IMR-90 (cell line): ENCODE results near the gene G6PC2. TPM values are rescaled to one million over a fixed set of nuclear protein-coding genes. Genes with fewer than 3 reads are reported as not detected.

Experiments
- ATAC-seq: fragments of 200-7000 bp; cut with Tn5 transposase; 2 replicates; pipeline ENCODE4 v1.9.1; 2020; ENCODE audit warnings: low read depth, mild to moderate bottlenecking, moderate library complexity
- BruUV-seq: library from RNA; stranded (reverse); fragments of 400-500 nt; replicated peaks from 2 replicates; lab custom pipeline; 2021; lab: Mats Ljungman, UMichigan
- CTCF ChIA-PET: fragments of 300-600 bp; formaldehyde crosslinking; extraction: SDS; loops from one replicate; lab custom pipeline; 2021; ENCODE audit warnings: antibody characterized with exemption; lab: Yijun Ruan, JAX
- POLR2A ChIA-PET: fragments of 300-600 bp; sonication (Branson Sonifier 250); formaldehyde crosslinking; loops from one replicate; lab custom pipeline; 2022; ENCODE audit warnings: antibody characterized with exemption; ENCODE audit not compliant: unreplicated experiment; lab: Charles Lee
- DNase-seq: peaks from one replicate; pipeline ENCODE4 v3.0.0; 2013
- H2AFZ ChIP-seq: replicated peaks from 2 replicates; pipeline ENCODE3; 2013; ENCODE audit warnings: low read length, mild to moderate bottlenecking; ENCODE audit not compliant: poor library complexity
- H2AK5ac ChIP-seq: 2 replicates; pipeline ENCODE4 v1.6.1; 2013; ENCODE audit warnings: low read depth, low read length, inconsistent platforms
- H2AK9ac ChIP-seq: replicated peaks from 2 replicates; pipeline ENCODE3; 2013; ENCODE audit warnings: mild to moderate bottlenecking, low read depth, low read length, moderate library complexity; ENCODE audit not compliant: poor library complexity
- H2BK120ac ChIP-seq: 2 replicates; pipeline ENCODE4 v1.6.1; 2013; ENCODE audit warnings: low read depth, low read length, inconsistent platforms
- H2BK15ac ChIP-seq: 3 replicates; pipeline ENCODE4 v1.6.1; 2013; ENCODE audit warnings: low read depth, low read length, inconsistent platforms
- H2BK20ac ChIP-seq: 2 replicates; pipeline ENCODE4 v1.6.1; 2013; ENCODE audit warnings: low read depth, mild to moderate bottlenecking, inconsistent platforms, low read length, moderate library complexity
- H2BK5ac ChIP-seq: 2 replicates; pipeline ENCODE4 v1.6.1; 2013; ENCODE audit warnings: mild to moderate bottlenecking, low read depth, low read length, inconsistent platforms; ENCODE audit not compliant: poor library complexity, severe bottlenecking
- H3K14ac ChIP-seq: replicated peaks from 2 replicates; pipeline ENCODE4 v1.6.1; 2013; ENCODE audit warnings: low read depth, low read length, inconsistent platforms
- H3K18ac ChIP-seq: 2 replicates; pipeline ENCODE4 v1.6.1; 2013; ENCODE audit warnings: low read depth, low read length, control low read depth
- H3K23ac ChIP-seq: 2 replicates; pipeline ENCODE4 v1.6.1; 2013; ENCODE audit warnings: low read depth, low read length, inconsistent platforms
- H3K27ac ChIP-seq: 2 replicates; pipeline ENCODE4 v1.5.1; 2013; ENCODE audit warnings: mild to moderate bottlenecking, control low read depth, low read length; ENCODE audit not compliant: insufficient read depth
- H3K27me3 ChIP-seq: 2 replicates; pipeline ENCODE4 v1.6.1; 2013; ENCODE audit warnings: low read length; ENCODE audit not compliant: control insufficient read depth, insufficient read depth
- H3K36me3 ChIP-seq: 2 replicates; pipeline ENCODE4 v1.6.1; 2013; ENCODE audit warnings: low read length, mixed read lengths; ENCODE audit not compliant: control insufficient read depth, insufficient read depth
- H3K4ac ChIP-seq: 2 replicates; pipeline ENCODE4 v1.6.1; 2013; ENCODE audit warnings: low read depth, low read length, inconsistent platforms
- H3K4me1 ChIP-seq: 2 replicates; pipeline ENCODE4 v1.6.1; 2013; ENCODE audit warnings: low read length, mixed read lengths; ENCODE audit not compliant: control insufficient read depth, insufficient read depth
- H3K4me2 ChIP-seq: 2 replicates; pipeline ENCODE4 v1.6.1; 2013; ENCODE audit warnings: low read depth, mild to moderate bottlenecking, control low read depth, low read length, moderate library complexity
- H3K4me3 ChIP-seq: 2 replicates; pipeline ENCODE4 v1.5.1; 2013; ENCODE audit warnings: low read depth, mild to moderate bottlenecking, control low read depth, low read length, moderate library complexity; ENCODE audit not compliant: insufficient read depth
- H3K56ac ChIP-seq: 2 replicates; pipeline ENCODE4 v1.6.1; 2013; ENCODE audit warnings: low read length, inconsistent platforms; ENCODE audit not compliant: insufficient read depth; ENCODE audit errors: extremely low read depth
- H3K79me1 ChIP-seq, 2 experiments: 2 replicates each; pipeline ENCODE4 v1.6.1; 2013; ENCODE audit warnings: low read length in 2 of 2, inconsistent platforms in 1 of 2, low read depth in 1 of 2
- H3K9ac ChIP-seq: 2 replicates; pipeline ENCODE4 v1.6.1; 2013; ENCODE audit warnings: low read depth, low read length, control low read depth
- H3K9me1 ChIP-seq: 2 replicates; pipeline ENCODE4 v1.6.1; 2013; ENCODE audit warnings: low read length, inconsistent platforms; ENCODE audit not compliant: insufficient read depth
- H3K9me3 ChIP-seq: 2 replicates; pipeline ENCODE4 v1.6.1; 2013; ENCODE audit warnings: low read length; ENCODE audit not compliant: control insufficient read depth, insufficient read depth
- H4K20me1 ChIP-seq: 2 replicates; pipeline ENCODE4 v1.6.1; 2013; ENCODE audit warnings: low read length, inconsistent platforms; ENCODE audit not compliant: insufficient read depth
- H4K5ac ChIP-seq: 2 replicates; pipeline ENCODE4 v1.6.1; 2013; ENCODE audit warnings: mild to moderate bottlenecking, low read depth, low read length, control low read depth
- H4K8ac ChIP-seq, 2 experiments: 2 replicates each; pipeline ENCODE4 v1.6.1; 2013; ENCODE audit warnings: low read depth in 2 of 2, low read length in 2 of 2, control low read depth in 1 of 2, inconsistent platforms in 1 of 2
- H4K91ac ChIP-seq: 2 replicates; pipeline ENCODE4 v1.6.1; 2013; ENCODE audit warnings: low read depth, low read length, inconsistent platforms; ENCODE audit not compliant: insufficient read depth
- BHLHE40 ChIP-seq: fragments of 150-350 bp; IDR thresholded peaks from 2 replicates; pipeline ENCODE4 v1.6.1; 2016; ENCODE audit warnings: mild to moderate bottlenecking, low read depth, low read length
- CEBPB ChIP-seq: IDR thresholded peaks from 2 replicates; pipeline ENCODE4 v1.6.1; 2012; ENCODE audit warnings: low read depth, low read length, improper control_type of control experiment
- FOS ChIP-seq: fragments of 150-350 bp; IDR thresholded peaks from 2 replicates; pipeline ENCODE4 v1.6.1; 2016; ENCODE audit warnings: low read depth, low read length
- MAFK ChIP-seq: IDR thresholded peaks from 2 replicates; pipeline ENCODE4 v1.6.1; 2012; ENCODE audit warnings: low read depth, low read length, improper control_type of control experiment
- MAZ ChIP-seq: IDR thresholded peaks from 2 replicates; pipeline ENCODE4 v1.6.1; 2012; ENCODE audit warnings: low read depth, mild to moderate bottlenecking, low read length, improper control_type of control experiment, moderate library complexity, borderline replicate concordance
- MXI1 ChIP-seq: IDR thresholded peaks from 2 replicates; pipeline ENCODE4 v1.6.1; 2012; ENCODE audit warnings: low read depth, mild to moderate bottlenecking, low read length, moderate library complexity, borderline replicate concordance
- NFE2L2 ChIP-seq: fragments of 150-350 bp; IDR thresholded peaks from 2 replicates; pipeline ENCODE4 v1.6.1; 2016; ENCODE audit warnings: low read depth, mild to moderate bottlenecking, low read length
- POLR2A ChIP-seq: IDR thresholded peaks from 2 replicates; pipeline ENCODE4 v1.6.1; 2012; ENCODE audit warnings: mild to moderate bottlenecking, low read depth, low read length
- RAD21 ChIP-seq: IDR thresholded peaks from 2 replicates; pipeline ENCODE4 v1.6.1; 2012; ENCODE audit warnings: low read length, improper control_type of control experiment
- RCOR1 ChIP-seq: IDR thresholded peaks from 2 replicates; pipeline ENCODE4 v1.6.1; 2012; ENCODE audit warnings: mild to moderate bottlenecking, low read length, improper control_type of control experiment; ENCODE audit not compliant: insufficient replicate concordance
- RFX5 ChIP-seq: IDR thresholded peaks from 2 replicates; pipeline ENCODE4 v1.8.0; 2012; ENCODE audit warnings: low read depth, mild to moderate bottlenecking, low read length, moderate library complexity
- SMC3 ChIP-seq: fragments of 150-350 bp; IDR thresholded peaks from 2 replicates; pipeline ENCODE4 v1.6.1; 2016; ENCODE audit warnings: low read depth, mild to moderate bottlenecking, antibody characterized with exemption, low read length, moderate library complexity
- WGBS, 2 experiments: methylation state at CpG; one replicate each; pipeline versions ENCODE4 v1.1.5 to v1.1.7; 2013; ENCODE audit warnings: missing lambda C conversion rate in 2 of 2; ENCODE audit not compliant: insufficient read length in 1 of 2; ENCODE audit errors: extremely low coverage in 2 of 2; 5-methylcytosine and 5-hydroxymethylcytosine counted together
- dilution Hi-C: fragments of 300-500 bp; cut with HindIII; formaldehyde crosslinking; loops from one replicate; pipeline ENCODE4 v1.14.3; 2018; ENCODE audit warnings: low sequenced_read_pairs; ENCODE audit not compliant: unreplicated experiment
- in situ Hi-C: fragments of 300-500 bp; cut with MboI; formaldehyde crosslinking; loops from 3 replicates; pipeline ENCODE4 v1.14.3; 2019; ENCODE audit warnings: low sequenced_read_pairs, inconsistent platforms, mixed read lengths
- intact Hi-C: fragments of 100-400 bp; cut with micrococcal nuclease; formaldehyde crosslinking; loops from 2 replicates; pipeline ENCODE4 v1.10.0; 2022
- polyA plus RNA-seq, 3 experiments: library from polyadenylated mRNA; depleted of rRNA; stranded (reverse); fragments of >200 nt; gene quantifications; 2 replicates each; pipeline ENCODE4 v1.2.3, GENCODE V29; 2012; ENCODE audit warnings: low replicate concordance in 1 of 3
- total RNA-seq: library from RNA; depleted of rRNA; stranded (reverse); fragments of >200 nt; gene quantifications from 2 replicates; pipeline ENCODE4 v1.2.3, GENCODE V29; 2012
- TF ChIP-seq, protein P1 (sequence below): fragments of 150-350 bp; IDR thresholded peaks from 2 replicates; pipeline ENCODE4 v1.6.1; 2017; ENCODE audit warnings: mild to moderate bottlenecking, antibody characterized with exemption, low read length, low read depth
- TF ChIP-seq, protein P2 (sequence below): conservative IDR thresholded peaks from 2 replicates; pipeline ENCODE4 v1.5.1; 2012; ENCODE audit warnings: mild to moderate bottlenecking, low read depth, low read length, improper control_type of control experiment

The G6PC2 gene
- total and polyA plus RNA-seq, 2 of the 4 experiments (the other 2 are of a cell fraction): not detected

GRCh38 chr2:168949324-168949723 is 48.2 kb downstream of the G6PC2 start:
- H3K27me3 ChIP-seq: no peaks in the 10 kb centered on the region
- no peak overlapping the region for H3K56ac ChIP-seq
- no peak overlapping the region for H3K14ac ChIP-seq
- H4K91ac ChIP-seq: no peak overlapping the region
- H4K8ac ChIP-seq: no peak overlapping the region
- H2BK20ac ChIP-seq: no peak overlapping the region
- DNase-seq (no peak), ATAC-seq (no peak)
- H2AFZ ChIP-seq: no peak overlapping the region
- H2BK120ac ChIP-seq: no peak overlapping the region
- no peak overlapping the region for H2BK15ac ChIP-seq
- dilution Hi-C loops (no loop called here), intact Hi-C loops (no loop called here), in situ Hi-C loops (no loop called here)
- no peaks in the 10 kb centered on the region for H3K4me1 ChIP-seq
- H2AK9ac ChIP-seq: no peak overlapping the region
- no peaks in the 10 kb centered on the region for H3K9me3 ChIP-seq
- TF ChIP-seq MAZ (no peak), RAD21 (no peak), MAFK (no peak), MXI1 (no peak), NFE2L2 (no peak), CEBPB (no peak), POLR2A (no peak), RCOR1 (no peak), RFX5 (no peak), SMC3 (no peak), BHLHE40 (no peak), FOS (no peak)
- TF ChIP-seq, protein P1, sequence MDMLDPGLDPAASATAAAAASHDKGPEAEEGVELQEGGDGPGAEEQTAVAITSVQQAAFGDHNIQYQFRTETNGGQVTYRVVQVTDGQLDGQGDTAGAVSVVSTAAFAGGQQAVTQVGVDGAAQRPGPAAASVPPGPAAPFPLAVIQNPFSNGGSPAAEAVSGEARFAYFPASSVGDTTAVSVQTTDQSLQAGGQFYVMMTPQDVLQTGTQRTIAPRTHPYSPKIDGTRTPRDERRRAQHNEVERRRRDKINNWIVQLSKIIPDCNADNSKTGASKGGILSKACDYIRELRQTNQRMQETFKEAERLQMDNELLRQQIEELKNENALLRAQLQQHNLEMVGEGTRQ: no peak
- TF ChIP-seq, protein P2, sequence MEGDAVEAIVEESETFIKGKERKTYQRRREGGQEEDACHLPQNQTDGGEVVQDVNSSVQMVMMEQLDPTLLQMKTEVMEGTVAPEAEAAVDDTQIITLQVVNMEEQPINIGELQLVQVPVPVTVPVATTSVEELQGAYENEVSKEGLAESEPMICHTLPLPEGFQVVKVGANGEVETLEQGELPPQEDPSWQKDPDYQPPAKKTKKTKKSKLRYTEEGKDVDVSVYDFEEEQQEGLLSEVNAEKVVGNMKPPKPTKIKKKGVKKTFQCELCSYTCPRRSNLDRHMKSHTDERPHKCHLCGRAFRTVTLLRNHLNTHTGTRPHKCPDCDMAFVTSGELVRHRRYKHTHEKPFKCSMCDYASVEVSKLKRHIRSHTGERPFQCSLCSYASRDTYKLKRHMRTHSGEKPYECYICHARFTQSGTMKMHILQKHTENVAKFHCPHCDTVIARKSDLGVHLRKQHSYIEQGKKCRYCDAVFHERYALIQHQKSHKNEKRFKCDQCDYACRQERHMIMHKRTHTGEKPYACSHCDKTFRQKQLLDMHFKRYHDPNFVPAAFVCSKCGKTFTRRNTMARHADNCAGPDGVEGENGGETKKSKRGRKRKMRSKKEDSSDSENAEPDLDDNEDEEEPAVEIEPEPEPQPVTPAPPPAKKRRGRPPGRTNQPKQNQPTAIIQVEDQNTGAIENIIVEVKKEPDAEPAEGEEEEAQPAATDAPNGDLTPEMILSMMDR: no peak
- no CpG with 5 or more reads among the region's 1 CpG for WGBS, 2 experiments
- H2AK5ac ChIP-seq: no peak overlapping the region
- no peak overlapping the region for H3K23ac ChIP-seq
- H3K9ac ChIP-seq: no peak overlapping the region
- CTCF ChIA-PET: interaction anchor here (0.6 to 1.0 kb wide), 2 partner anchors 8 to 19 kb away, joined by 3 to 5 read pairs; no protein-coding TSS in a partner anchor
- no peak overlapping the region for H4K5ac ChIP-seq
- no peak overlapping the region for H3K4ac ChIP-seq
- BruUV-seq: no TSS peak
- no peak overlapping the region for H2BK5ac ChIP-seq
- H3K79me1 ChIP-seq: no peaks in the 10 kb centered on the region
- no peak overlapping the region for H3K18ac ChIP-seq
- H3K4me2 ChIP-seq: no peak overlapping the region
- H4K20me1 ChIP-seq: no peaks in the 10 kb centered on the region
- H3K4me3 ChIP-seq: no peak overlapping the region
- H3K36me3 ChIP-seq: no peaks in the 10 kb centered on the region
- no peaks in the 10 kb centered on the region for H3K9me1 ChIP-seq
- H3K27ac ChIP-seq: no peak overlapping the region
- POLR2A ChIA-PET: no interaction called here
